ENCODE data around the gene SCAMP4. TPM values are rescaled to one million over a fixed set of nuclear protein-coding genes. Genes with fewer than 3 reads are reported as not detected.

The SCAMP4 gene
- total and polyA plus RNA-seq, 9 of the 15 experiments (the other 6 are each of a cell fraction or from before 2014, with no cell fraction given) = 0.81 to 45.9 (median 12.8) TPM

GRCh38 chr19:1868971-1869370, 36.2 kb upstream of the SCAMP4 start (continued):
- TF ChIP-seq CGGBP1 (CRISPR knock-in tag; IDR thresholded peaks at IDR 0.05) (no peak), ATF3 (IDR thresholded peaks at IDR 0.05) (peak; percentile 73), ATF3 (CRISPR knock-in tag; conservative IDR thresholded peaks at IDR 0.05) (no peak), AFF4 (CRISPR knock-in tag; IDR thresholded peaks at IDR 0.05) (no peak), TBP (optimal IDR thresholded peaks at IDR 0.05; ENCODE audit: low read depth, low read length) (peak; percentile 7), HNRNPK (IDR thresholded peaks at IDR 0.05; ENCODE audit: low read depth, low read length, poor library complexity, severe bottlenecking) (no peak), ARID1B (IDR thresholded peaks at IDR 0.05) (peak; percentile 43)

All from K562 (cell line).